ENCODE data around the gene ZNF24. TPM values are rescaled to one million over a fixed set of nuclear protein-coding genes. Genes with fewer than 3 reads are reported as not detected.

ZNF24 gene
- total RNA-seq, 1 donor from 2014 or later: 26.7 TPM

DNA sequence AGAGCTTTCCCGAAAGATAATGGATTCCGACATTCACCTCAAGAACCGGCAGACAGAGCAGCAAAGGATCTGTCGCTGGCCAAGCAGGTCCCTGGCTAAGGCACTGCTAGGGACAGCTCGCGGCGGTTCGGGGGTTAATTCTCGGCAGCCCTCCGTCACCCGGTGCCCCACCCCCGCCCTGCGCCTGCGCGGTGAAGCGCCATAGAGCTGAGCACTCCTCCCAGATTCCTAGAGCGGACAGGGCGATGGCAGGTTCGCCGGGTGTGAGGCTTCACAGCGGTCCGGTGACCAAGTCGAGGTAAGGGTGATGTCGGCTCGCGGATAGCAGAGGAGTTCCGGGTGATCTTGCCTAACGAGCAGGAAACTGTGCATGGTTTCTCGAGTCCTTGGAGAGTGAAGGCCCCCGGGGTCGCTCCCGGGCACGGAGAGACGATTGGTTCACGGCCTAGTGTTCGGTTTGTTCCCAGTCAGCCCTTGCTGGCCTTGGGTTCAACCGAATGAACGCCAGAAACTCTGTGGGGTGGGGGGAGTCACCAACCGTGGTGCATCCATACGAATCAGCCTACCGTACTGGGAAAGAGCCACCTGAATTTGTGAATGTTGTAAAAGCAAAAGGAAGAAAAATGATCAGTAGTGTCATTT lies 54.0 kb downstream of the ZNF24 start, which contains the start of gene ZSCAN30:
ZSCAN30 (minus strand) TSS at position 136 of the 642 bp plus-strand sequence. CDS start 25,877 bp downstream, outside the sequence.
- peak; percentile 100 for ATAC-seq

DNA sequence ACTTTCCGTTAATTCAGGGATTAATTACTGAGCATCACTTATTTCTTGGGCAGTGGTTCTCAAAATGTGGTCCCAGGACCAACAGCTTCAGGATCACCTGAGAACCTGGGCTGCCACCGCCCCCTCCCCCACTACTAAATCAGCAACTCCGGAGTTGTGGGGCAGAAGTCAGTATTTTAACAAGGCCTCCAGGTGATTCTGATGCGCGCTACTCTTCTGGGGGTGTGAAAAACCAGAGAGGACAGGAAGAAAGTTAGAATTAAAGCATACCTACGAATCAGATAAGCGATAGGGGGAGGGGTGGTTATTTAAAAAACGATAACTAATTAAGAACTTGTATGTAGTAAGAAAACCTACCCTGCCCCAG lies 54.5 kb downstream of the ZNF24 start:
- ATAC-seq: peak; percentile 17

DNA sequence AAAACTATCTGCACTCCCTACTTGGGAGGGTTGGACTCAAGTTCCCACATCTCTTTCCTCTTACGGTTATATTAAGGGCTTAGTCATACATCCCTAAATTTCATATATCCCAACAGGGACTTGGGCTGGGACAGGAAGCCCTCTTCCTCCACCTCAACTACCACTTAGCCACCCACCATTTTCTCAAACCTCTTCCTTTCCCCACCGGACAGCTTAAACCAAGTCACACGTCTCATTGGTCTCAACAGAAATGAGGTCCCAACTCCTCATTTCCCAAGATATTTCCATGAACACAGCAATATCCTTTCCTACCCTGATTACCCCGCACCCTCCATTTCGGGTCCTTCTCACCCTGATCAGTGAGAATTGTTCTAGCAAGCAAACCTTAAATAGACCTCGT lies 54.9 kb downstream of the ZNF24 start:
- no peak for ATAC-seq

DNA sequence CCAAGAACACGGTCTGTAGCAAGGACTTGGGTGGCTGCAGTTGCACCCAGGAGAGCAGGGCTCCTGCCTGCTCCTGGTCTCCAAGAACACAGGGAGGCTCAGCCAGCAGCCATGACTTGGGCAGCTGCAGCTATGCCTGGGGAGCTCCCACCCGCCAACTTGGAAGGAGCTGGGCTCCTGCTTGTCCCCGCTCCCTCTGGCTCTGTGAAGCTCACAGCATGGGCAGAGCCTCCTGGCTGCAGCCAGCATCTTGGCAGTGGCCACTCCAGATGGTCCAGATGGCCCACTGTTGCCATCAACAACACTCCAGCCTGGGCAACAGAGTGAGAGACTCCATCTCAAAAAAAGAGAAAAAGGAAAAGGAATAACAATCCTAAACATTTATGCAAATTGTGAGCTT lies 59.4 kb downstream of the ZNF24 start:
- ATAC-seq: no peak

DNA sequence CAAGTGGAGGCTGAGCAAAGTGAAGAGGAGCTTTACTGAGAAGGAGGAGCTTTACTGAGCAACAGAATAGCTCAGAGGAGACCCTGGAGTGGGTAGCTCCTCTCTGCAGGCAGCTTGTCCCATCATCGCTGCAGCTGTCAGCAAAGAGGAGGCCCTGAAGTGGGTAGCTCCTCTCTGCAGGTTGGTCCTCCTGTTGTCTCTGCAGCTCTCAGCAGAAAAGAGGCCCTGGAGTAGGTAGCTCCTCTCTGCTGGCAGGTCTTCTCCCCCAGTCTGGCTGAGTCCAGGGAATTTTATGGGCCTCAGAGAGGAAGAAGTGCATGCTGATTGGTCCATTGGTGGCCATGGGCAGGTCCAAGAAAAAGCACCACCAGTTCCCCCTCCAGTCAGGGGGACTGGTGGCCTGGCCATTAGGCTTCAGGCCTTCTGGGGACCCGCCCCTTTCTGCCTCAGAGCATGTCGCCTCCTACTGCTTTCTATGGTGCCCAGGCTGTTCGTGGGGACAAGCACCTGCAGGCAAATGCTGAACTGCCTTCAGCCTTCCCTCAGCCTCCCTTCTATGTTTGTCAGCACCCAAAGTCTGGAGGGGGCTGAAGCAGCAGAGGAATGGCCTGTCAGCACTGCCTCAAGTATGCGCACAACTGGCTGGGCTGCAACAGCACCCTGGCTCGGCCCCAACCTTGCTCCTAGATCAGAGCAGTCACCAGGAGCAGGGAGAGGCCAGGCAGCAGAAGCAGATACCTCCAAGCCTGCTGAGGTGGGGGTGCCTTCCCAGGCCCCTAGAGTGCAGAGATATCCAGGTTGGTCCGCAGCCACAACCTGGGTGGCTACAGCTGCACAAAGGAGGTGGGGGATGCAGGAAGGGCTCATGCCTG lies 60.1 kb downstream of the ZNF24 start:
- ATAC-seq: no peak

DNA sequence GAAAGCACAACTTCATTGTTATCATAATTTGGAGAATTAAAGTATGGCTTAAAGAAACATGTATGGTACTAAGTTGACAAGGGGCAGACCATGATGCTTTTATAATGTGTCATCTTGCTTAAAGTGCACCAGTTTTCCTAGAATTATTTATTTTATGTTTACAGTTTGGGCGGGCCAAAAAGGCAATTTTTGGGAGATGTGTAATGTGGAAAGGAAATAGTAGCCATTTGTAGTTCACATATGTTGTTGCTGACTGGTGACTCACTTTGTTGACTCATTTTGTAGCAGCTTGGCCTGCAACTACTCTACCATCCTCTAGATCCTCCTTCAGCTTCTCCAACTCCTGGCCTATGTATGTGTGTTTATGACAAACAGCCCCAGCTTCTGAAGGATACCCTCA lies 61.9 kb downstream of the ZNF24 start:
- ATAC-seq: peak; percentile 83

Other genes starting within 250 kb of the ZNF24 start
- 9.0 TPM for gene ZNF397, start 103.4 kb downstream of the ZNF24 start, total RNA-seq
- 5.9 TPM for gene ZSCAN30, start 54.2 kb downstream of the ZNF24 start, total RNA-seq
- gene ZNF396, start 32.9 kb upstream of the ZNF24 start, total RNA-seq: 0.80 TPM
- gene INO80C, start 153.5 kb upstream of the ZNF24 start, total RNA-seq: 63.3 TPM
- gene GALNT1, start 237.3 kb upstream of the ZNF24 start, total RNA-seq: 101 TPM